DND-41 (cell line): ENCODE data around the gene EFNA3.

Source experiments
- CTCF ChIP-seq: IDR thresholded peaks from 2 replicates; pipeline ENCODE4 v1.5.1; 2012; ENCODE audit warnings: borderline replicate concordance, low read length, moderate library complexity, mild to moderate bottlenecking; ENCODE audit not compliant: poor library complexity, severe bottlenecking; ENCODE audit errors: extremely low read depth
- EZH2 ChIP-seq: IDR thresholded peaks from 3 replicates; pipeline ENCODE4 v1.6.1; 2012; ENCODE audit warnings: borderline replicate concordance, low read depth, mild to moderate bottlenecking, moderate library complexity, low read length, inconsistent platforms; ENCODE audit not compliant: severe bottlenecking

GRCh38 chr1:155076371-155076770, 2.3 kb upstream of the EFNA3 start:
- TF ChIP-seq CTCF (no peak), EZH2 (no peak)
